GM19351 (cell line): ENCODE data around the gene CXXC1.
A peak's percentile ranks its signal among the peaks of the same experiment; 100 is the strongest.
"Not testable (repeated sequence)": the region's sequence is repeated elsewhere in the genome, so short reads cannot be mapped to it uniquely, and the experiment has no call there.

ENCODE experiments used
- ATAC-seq: cut with Tn5 transposase; IDR thresholded peaks from one replicate; pipeline ENCODE4 v1.9.1; 2021; ENCODE audit warnings: mild to moderate bottlenecking, moderate library complexity; ENCODE audit not compliant: unreplicated experiment

The CXXC1 gene

DNA sequence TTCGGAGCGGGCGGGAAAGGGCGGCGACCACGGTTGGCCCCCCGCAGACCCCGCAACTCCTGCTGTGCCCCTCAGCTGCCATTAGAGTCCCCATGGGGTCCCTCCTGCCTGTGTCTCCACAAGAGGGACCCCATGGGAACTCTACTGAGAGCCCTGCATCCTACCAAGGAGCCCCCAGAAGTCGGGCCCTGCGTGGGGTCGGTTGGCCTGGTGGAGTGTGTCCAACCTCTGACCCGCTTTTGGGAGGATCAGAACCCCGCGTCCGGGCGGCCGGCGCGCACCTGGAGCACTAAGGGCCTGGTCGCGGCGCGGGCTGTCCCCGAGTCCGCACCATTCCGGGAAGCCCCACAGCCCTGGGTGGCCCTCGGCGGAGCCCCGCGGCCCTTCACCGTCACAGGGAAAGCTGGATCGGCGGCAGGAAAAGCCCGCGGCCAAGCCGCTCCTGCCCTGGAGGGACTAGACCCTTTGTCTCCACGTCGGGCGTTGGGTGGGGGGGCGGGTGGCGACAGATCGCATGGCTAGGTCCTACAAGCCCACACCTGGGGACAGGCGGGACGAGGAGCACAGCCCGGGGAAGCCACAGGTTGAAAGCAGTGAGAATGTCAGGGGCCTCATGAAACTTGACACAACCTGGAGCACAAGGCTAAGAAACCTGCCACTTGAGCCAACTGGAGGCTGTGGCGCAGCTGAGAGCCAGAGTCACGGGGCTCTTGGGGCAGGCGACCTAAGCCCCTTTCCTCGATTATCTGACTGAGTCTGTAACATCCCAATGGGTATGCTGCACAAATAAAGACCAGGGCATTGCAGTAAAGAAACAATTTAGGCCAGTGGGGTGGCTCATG lies 11.2 kb upstream of the CXXC1 start:
- ATAC-seq = no peak

DNA sequence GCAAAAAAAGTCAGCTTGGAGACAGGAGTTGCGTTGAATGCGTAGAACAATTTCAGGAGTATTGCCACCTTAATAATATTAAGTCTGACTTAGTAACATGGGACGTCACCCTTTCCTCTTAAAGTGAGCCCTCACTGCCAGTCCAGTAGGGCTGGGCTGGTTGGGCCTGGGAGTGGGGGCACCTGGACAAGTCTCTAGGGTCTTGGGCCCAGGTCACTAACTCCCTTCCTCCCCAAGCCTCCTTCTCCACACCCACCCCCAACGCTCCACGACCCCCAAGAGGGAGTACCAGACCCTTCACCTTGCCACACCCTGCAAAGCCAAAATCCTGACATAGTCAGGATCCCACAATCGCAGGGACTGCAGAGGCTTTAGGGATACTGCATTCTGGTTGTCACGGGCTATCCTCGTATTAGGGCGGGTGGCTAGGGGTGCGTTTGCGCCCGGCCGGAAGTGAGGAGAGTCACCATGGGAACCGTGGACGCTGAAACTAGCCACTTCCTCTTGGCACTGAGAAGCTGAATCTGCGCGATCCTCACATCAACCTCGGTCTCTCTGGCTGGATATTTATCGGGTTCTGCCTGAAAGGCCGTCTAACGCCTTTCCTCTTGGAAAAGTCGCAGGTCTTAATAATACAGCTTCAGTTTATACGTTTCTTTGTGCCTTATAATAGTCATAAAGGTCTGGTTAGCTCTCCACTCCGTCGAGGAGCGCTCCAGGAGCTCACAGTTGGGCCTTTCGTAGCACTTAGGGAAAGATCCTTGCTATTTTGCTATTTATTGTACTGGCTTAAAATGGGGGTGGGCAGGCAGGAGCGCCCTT lies 10.3 kb upstream of the CXXC1 start:
- ATAC-seq = peak; percentile 100

DNA sequence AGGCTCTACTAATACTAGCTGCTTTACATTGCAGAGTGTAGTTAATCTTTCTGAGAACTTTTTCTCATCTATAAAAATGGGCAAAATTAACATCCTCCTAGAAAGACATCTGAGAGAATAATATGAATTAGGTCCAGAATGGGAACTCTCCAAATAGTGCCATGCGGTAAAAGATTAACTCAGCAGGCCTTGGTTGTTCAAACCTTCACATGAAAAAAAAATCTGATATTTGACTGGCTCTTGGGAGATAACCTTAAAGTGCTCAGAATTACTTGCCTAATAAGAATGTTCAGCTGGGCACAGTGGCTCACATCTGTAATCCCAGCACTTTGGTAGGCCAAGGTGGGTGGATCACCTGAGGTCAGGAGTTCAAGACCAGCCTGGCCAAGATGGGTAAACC lies 5.5 kb upstream of the CXXC1 start:
- ATAC-seq = no peak

DNA sequence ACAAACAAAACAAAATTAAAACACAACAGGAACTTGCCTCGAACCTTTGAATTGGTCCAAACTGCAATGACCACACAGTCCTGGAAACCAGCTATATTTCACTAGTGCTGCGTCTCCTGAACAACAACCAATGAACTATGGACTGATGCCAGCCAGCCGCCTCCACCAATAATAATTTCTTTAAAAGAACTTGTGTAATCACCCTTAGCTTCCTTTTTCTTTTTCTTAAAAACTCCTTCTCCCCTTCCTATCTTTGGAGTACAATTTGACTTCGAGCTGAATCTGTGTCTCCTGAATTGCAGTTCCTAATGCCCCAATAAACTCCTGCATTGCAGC lies 1.6 kb upstream of the CXXC1 start:
- ATAC-seq = no peak

DNA sequence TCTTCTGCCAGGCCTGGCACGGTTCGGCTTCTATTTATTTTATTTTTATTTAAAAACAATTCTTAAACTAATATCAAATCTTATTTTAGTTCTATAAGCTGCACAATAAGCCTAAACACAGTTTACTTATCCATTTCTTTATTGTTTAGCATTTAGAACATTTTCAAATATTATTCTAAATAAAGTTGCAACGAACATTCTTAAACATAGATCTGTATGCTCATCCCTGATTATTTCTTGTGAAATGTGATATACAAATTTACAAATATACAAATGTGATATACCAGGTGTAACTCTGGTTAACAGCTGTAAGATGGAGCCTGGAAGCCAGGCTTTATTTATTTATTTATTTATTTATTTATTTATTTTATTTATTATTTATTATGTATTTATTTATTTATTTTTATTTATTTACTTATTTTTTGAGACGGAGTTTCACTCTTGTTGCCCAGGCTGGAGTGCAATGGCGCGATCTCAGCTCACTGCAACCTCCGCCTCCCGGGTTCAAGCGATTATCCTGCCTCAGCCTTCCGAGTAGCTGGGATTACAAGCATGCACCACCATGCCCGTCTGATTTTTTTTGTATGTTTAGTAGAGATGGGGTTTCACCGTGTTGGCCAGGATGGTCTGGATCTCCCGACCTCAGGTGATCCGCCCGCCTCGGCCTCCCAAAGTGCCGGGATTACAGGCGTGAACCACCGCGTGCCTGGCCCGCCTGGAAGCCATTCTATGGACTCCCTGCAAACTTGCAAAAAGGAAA lies 1.0 kb upstream of the CXXC1 start:
- not testable (repeated sequence) for ATAC-seq

DNA sequence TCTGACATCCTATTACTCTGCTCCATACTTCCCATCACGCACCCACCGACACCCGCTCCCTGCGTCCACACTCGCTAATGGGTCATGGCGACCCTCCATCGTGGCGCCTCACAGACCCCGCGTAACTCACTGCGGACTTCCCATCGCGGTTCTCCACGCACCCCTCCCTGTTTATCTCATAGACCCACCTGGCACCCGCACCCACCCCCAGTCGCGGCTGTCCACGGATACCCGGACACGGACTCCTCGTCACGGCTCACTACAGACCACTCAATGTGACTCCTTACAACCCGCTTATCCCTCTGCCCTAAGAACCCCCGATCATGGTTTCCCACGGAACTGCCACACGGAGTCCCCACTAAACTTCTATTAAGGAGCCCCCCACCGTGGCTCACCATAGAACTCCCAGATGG lies 458 bp downstream of the CXXC1 start:
- ATAC-seq = no peak

DNA sequence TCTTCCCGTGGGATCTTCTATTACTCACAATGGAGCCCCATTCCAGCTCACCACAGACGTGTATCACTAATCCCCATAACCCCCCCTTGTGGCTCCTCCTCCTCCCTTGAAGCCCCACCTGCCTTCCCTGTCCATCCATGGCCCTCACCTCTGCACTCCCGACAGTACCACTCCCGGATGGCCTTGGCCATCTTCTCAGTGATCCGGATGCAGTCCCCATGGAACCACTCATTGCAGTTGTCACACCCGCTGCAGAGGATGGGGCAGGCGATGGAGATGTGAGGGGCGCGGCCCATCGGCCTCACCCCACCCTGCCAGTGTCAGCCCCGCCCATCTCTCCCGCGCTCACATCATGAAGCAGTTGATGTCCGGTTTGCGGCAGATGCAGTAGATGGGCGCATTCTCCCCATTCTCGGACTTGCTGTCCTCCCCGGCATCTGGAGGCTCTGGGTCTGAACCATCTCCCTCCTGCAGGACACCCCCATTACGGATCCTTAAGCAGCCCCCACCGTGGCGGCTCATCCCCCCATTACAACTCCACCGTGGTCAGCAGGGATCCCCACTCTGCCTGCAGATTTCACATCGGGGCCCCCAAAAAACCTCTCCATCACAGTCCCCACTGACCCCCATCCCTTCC lies 983 bp downstream of the CXXC1 start:
- ATAC-seq = no peak

DNA sequence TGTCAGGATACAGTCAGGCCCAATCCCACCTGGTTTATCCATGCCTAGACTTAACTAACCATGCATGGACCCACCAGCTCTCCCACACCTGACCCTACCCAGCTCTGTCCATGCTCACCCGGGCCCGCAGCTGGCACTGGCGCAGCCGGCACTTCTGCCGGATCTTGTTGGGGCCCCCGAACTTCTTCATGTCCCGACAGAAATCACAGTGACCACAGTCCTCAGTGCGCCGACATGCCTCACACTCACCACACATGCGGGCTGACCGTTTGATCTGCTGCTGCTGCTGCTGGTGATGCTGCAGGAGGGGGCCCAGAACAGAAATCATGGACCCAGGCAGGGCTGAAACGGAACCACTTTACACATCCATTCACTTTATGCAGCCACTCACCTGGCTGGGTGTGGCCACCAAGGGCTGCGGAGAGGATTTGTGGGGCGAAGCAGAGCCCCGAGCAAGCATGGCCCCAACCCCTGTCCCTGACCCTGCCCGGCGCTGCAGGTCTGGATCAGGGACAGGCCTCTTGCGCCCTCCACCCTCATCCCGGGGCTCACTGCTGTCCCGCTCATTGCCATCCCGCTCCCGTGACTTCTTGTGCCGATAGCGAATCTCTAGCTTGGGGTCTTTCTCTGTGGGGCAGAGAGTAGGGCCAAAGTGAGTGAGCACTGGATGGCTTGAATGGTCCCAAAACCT lies 1.7 kb downstream of the CXXC1 start:
- no peak for ATAC-seq

DNA sequence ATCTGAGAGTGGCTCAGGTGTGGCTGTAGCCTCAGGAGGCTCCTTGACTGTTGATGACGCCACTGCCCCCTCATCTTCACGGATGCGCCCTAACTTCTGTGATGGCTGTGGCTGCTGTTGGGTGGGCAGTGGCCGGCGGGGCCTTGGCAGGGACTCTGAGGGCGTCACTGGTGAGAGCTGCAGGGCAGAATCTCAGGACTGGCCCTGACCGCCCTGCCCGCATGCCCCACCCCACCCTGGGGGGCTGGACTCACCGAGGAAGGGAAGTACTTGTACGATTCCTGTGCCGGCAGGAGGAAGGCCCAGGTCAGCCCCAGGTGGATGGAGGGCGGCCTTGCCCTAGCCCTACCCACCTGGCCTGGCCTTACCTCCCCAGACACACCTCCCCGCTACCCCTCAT lies 2.4 kb downstream of the CXXC1 start:
- ATAC-seq = no peak

DNA sequence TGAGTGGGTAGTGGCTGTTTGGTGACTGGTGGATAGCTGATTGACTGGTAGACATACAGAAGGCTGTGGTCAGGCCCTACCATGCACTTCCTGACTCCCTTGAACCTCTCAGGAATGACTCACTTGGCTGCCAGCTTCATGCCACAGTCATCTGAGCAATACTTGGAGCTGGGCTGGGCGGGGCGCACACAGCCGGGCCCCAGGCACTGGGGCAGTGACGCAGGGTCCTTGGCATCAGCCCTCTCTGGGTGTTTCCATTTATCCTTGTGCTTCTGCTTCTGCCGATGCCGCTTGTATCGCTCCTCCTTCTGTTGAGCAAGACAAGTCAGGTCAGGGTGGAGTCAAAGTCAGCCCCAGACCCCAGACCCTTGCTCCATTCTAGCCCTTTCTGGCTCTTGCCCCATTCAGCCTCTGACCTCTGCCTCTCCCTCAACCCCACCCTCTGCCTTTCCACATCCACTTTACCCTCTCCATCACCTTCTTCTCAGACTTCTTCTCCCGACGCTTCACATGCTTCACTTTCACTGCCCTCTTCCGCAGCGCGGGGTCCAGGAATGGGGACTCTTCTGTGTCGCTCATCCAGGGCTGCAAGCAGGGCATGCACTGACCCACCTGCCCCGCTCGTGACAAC lies 3.1 kb downstream of the CXXC1 start:
- ATAC-seq = no peak

DNA sequence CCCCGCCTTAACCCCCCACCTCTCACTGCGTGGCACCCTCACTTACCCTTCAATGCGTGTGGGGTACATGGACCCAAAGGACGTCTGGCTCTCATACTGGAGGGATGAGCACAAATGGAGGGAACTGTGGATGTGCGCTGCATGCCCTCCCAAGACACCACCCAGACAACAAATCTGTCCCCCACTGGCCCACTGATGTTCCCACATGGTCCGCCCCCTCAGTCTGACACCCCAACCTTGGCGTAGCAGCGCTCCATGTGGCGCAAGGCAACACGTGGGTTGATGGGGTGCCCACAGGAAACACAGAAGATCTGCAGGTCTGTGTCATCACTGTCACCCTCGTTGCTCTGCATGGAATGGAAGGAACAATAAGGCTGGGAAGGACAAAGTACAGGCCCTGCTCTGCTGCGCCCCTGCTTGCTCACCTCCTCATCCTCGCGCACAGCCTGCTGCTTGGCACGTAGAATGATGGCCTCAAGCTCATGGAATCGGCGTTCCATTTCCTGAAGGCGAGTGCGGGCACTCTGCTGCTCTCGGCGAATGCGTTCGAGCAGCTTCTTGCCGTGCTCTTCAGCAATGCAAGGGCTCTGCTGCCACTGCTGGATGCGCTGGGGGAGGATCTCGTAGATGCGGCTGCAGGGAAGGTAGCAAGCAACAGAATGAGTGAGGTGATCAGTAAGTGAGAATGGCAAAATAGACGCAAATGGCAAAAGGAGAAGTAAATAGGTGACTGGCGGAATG lies 3.9 kb downstream of the CXXC1 start:
- no peak for ATAC-seq

DNA sequence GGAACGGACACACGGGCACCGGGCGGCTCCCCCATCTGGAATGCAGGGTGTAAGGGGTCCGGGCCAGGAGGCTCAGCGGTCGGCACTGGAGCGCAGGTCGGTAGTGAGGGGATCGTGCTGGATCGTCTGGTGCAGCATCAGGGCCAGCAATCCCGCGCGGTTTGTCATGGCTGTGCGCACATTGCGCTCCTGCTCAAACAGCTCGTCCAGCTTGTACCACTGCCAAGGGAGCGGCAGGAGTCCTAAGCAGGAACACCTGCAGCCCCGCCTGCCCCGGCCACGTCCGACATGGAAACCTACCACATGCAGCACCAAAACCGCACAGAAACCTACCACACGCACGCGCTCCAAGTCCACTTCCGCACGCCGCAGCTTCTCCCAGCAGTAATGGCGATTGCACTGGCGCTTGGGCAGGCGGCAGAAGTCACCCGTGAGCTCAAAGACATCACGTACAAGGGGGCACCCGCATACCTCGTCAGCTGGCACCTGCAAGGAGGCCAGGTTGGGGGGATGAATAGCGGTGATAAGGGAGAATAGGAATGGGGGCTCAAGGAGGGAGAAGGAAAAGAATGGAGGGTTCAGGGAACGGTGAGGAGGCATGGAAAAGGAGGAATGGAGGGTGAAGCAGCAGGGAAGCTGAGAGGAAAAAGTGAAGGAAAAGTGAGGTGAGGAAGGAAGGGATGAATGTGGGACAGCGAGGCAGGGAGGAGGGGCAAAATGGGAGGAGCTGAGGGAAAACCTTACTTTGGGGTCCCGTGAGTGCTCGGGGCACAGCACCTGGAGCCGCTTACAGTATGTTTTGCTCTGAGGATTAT lies 4.8 kb downstream of the CXXC1 start:
- ATAC-seq = no peak

DNA sequence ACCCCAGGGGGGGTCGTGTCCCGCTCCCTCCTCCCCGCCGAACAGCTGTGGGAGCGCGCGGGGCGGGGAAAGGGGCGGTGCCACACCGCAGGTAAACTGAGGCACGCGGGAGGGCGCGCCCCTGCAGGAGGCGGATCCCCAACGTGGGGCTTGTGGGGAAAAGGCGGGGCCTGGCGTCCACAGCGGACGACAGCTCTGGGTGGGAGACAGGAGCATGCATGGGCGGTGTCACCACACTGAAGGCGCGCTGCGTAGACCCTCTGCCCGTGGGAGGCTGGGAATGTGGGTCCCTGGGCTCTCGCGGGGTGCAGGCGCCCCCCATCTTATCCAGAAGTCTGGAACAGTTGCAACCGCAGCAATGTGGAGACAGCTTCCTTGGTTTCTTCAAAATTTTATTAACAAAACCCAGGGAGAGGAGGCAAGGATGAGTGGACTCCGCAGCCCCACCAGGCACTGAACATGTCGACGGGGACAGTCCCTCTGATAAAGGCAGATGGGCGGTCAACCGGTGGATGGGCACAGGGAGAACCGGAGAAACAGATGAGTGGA lies 5.4 kb downstream of the CXXC1 start:
- ATAC-seq = no peak

DNA sequence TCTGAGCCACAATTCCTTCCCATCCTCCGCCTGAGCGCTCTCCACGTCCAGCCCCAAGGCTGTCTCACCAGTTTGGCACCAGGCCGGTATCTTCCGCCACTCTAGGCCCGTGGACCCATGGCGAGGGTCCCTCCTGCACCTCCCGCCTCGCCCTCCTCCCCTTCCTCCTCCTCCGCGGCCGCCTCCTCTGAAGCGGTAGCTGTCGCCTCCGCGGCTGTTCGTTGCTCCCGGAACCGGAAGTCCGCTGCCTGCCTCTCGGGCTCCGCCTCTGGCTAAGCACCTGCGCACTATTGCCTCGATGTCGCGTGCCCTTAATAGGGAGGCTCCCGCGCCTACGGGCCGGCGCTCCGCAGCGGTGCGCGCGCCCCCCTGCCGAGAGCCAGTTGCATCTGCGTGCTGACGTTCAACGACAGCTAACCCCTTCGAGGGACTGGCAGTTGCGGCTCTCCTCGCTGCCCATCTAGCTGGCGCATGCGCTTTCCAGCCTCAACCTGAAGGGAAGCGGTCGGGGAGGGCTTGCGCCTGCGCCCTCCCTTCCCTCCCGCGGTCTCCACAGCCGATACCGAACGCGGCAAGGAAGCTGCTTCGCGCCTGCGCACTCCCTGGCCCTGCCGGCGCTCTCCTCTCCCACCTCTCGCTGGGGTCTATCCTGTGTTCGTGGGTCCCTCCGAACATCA lies 6.1 kb downstream of the CXXC1 start, which contains the start of gene MBD1:
Gene MBD1, minus strand, starts transcription at position 229 of the 677 bp plus-strand sequence. CDS start 1,531 bp downstream, outside the sequence.
- peak; percentile 91 for ATAC-seq

DNA sequence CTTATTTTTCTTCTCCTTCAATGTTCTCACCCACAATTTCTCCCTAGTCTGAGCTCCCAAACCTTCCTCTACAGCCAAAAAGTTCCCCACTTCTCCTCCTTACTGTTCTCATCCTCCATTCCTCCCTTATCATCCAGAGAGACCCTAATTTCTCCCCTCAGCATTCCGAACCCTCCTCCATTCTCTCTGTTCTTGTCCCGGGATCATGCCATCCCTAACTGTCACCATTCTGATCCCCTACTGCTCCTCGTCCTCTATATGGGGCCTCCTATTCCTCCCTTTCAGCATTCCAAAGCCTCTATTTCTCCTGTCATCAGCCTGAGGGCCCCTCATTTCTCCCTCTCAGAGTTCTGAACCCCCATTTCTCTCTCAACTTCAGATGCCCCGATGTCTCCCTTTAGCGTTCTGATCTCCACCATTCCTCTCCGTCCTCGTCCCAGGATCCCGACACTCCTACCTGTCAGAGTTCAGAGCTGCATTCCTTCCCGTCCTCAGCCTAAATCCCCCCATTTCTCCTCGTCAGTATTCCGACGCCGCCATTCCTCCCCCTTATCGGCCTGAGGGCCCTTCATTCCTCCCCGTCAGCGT lies 6.7 kb downstream of the CXXC1 start:
- no peak for ATAC-seq

DNA sequence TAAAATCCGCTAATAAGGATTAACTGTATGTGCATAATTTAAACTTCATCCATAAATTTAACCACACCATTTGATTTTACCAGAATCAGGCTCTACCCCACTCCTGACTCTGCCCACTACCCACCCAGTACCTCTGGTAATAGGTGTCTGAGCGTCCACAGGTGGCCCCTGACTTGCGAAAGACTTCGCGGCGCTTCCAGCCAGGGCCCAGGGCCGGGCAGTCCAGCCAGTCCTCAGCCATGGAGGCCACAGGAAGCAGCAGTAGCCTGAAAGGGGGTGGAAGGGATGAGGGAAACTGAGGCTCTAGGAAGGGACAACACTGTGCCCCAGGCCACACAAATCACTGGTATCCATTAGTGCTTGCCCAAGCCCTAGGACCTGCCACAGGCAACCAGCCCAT lies 7.7 kb downstream of the CXXC1 start:
- ATAC-seq = no peak

DNA sequence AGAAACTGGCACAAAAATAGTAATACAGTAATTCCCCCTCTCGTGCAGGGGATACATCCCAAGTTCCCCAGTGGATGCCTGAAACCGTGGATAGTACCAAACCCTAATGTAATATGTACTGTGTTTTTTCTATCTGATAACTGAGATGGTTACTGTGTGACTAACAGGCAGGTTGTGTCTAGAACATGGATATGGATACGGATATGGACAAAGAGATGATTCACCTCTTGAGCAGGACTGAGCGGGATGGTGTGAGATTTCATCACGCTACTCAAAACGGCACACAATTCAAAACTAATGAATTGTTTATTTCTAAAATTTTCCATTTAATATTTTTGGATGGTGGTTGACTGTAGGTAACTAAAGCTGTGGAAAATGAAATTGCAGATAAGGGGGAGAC lies 9.6 kb downstream of the CXXC1 start:
- no peak for ATAC-seq
